Hepatocyte (in vitro differentiated cells): Measurements from ENCODE around the gene CSNK1G3.

Experiments used
- CTCF ChIP-seq: fragments of 200-600 bp; sonication (generic); IDR thresholded peaks from 2 replicates; pipeline ENCODE4 v1.5.1; 2016; ENCODE audit warnings: antibody characterized with exemption, mild to moderate bottlenecking; ENCODE audit not compliant: poor library complexity
- EZH2 ChIP-seq: fragments of 200-600 bp; sonication (generic); IDR thresholded peaks from 2 replicates; pipeline ENCODE4 v1.6.1; 2016; ENCODE audit warnings: antibody characterized with exemption, mild to moderate bottlenecking, borderline replicate concordance

GRCh38 chr5:123665822-123666371 is 153.9 kb downstream of the CSNK1G3 start:
- TF ChIP-seq CTCF (no peak), EZH2 (no peak)
